GM21576 (cell line): ENCODE measurements around the gene ANKRD33.

Source experiments
- ATAC-seq: cut with Tn5 transposase; IDR thresholded peaks from one replicate; pipeline ENCODE4 v1.9.1; 2021; ENCODE audit warnings: mild to moderate bottlenecking, moderate library complexity; ENCODE audit not compliant: unreplicated experiment

The ANKRD33 gene

DNA sequence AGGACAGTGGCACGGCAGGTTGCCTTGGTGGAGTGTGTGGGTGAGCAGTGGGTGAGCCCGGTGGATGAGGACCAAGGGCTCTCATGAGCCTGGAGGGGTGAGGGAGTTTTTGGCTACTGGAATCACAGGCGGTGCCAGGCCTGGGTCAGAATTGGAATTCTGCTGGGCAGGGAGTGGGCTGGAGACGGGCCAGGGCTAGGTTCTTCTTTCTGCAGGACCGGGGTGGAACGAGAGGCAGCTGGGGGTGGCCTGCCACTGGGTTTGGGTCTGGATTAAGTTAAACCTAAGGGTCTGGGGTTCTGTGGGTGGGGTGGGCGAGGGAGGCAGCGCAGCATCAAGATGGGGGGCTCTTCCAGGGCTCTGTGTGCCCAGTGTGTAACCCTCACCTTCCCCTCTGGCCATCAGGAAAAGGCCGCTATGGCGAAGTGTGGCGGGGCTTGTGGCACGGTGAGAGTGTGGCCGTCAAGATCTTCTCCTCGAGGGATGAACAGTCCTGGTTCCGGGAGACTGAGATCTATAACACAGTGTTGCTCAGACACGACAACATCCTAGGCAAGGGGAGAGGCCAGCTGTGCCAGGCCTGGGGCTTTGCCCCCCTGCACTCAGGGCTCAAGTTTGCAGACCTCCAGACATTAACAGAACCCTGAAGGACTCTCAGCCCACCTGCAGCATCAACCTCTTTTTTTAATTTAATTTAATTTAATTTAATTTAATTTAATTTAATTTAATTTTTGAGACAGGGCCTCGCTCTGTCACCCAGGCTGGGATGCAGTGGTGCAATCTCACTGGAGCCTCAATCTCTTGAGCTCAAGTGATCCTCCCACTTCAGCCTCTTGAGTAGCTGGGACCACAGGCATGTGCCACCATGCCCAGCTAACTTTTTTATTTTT, 26.4 kb downstream of the ANKRD33 start:
- ATAC-seq = no peak

DNA sequence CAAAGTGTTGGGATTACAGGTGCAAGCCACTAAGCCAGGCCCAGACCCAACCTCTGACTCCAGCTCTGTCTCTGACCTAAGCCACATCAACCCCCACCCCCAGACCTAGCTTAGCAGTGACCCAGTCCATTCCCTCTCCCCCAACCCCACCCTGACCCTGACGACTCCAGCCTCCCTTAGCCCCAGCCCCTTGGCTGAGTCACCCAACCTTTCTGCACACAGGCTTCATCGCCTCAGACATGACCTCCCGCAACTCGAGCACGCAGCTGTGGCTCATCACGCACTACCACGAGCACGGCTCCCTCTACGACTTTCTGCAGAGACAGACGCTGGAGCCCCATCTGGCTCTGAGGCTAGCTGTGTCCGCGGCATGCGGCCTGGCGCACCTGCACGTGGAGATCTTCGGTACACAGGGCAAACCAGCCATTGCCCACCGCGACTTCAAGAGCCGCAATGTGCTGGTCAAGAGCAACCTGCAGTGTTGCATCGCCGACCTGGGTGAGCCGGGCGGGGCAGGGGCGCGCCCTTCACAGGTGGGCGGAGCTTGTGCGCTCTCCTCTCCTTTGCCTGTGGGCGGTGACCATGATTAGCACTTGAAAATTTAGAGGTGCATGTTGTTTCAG, 27.2 kb downstream of the ANKRD33 start:
- ATAC-seq = no peak

GRCh38 chr12:51915951-51916350, 28.0 kb downstream of the ANKRD33 start:
- no peak for ATAC-seq

- ATAC-seq = no peak
Observed at GRCh38 chr12:51917041-51917590, 29.2 kb downstream of the ANKRD33 start.

DNA sequence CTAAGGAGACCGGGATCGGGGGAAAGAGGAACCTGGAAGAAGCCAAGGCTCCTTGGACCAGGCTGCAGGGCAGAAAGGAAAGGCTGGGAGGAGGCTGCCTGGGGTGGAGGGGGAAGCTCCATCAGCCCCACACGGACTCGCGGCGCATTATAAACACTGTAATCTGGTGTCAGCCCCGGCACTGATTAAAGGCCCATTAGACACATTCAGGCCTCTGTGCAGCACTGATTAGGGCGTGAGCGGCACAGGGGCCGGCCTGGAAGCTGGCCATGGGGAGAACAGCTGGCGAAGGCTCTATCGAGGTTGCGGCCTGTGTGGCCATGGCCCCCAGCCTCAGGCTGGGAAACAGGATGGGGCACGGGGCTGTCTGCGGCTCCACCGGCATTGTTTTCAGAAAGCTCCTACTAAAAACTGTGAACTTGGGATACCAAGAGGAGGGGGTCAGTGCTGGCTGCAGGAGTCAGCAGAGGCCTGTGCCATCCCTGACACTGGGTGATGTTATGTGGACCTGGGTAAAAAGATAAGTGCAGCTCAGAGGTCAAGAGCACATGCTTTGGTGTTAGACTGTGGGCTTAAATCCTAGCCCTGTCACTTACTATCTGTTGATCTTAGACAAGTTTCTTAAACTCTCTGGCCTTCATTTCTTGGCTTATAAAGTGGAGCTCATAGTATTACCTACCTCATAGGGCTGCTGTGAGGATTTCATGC, 30.0 kb downstream of the ANKRD33 start:
- no peak for ATAC-seq

DNA sequence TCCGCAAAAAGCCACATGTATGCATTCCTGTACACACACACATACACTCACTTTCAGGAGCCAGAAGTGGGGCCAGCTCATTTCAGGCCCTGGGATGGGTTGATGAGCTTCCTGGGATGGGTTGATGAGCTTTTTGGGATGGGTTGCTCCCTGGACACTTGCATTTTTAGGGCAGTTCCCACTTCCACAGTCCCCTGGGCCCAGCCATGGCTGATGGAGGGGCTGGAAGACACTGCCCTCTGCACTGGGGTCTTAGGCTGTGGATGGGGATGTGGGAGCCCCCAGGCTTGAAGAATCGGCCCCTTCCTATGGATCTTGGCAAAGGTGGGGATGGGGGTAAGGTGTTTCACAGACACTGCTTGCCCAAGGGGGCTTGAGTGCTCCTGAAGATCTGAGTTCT, 32.1 kb downstream of the ANKRD33 start:
- no peak for ATAC-seq

- no peak for ATAC-seq
Observed at GRCh38 chr12:51921017-51921725, 33.3 kb downstream of the ANKRD33 start.

- ATAC-seq = no peak
Observed at GRCh38 chr12:51922146-51922545, 34.2 kb downstream of the ANKRD33 start.

DNA sequence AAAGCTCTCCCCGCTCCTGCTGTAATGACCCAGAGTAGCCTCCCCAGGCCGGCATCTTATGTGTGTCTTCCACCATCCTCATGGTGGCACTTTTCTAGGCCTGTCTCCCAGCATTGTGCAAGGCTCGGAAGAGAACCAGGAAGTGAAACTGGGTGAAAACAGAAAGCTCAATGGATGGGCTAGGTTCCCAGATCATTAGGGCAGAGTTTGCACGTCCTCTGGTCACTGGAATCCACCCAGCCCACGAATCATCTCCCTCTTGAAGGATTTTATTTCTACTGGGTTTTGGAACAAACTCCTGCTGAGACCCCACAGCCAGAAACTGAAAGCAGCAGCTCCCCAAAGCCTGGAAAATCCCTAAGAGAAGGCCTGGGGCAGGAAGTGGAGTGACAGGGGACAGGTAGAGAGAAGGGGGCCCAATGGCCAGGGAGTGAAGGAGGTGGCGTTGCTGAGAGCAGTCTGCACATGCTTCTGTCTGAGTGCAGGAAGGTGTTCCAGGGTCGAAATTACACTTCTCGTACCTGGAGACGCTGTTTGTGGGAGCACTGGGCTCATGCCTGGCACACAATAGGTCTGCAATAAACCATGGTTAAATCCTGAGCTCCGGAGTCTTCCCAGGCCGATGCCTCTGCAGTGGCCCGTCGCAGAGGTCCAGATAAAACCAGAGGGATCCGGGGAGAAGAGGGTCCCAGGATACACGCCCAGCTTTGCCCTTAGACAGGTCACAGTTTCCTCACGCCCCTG, 35.0 kb downstream of the ANKRD33 start:
- ATAC-seq = no peak

DNA sequence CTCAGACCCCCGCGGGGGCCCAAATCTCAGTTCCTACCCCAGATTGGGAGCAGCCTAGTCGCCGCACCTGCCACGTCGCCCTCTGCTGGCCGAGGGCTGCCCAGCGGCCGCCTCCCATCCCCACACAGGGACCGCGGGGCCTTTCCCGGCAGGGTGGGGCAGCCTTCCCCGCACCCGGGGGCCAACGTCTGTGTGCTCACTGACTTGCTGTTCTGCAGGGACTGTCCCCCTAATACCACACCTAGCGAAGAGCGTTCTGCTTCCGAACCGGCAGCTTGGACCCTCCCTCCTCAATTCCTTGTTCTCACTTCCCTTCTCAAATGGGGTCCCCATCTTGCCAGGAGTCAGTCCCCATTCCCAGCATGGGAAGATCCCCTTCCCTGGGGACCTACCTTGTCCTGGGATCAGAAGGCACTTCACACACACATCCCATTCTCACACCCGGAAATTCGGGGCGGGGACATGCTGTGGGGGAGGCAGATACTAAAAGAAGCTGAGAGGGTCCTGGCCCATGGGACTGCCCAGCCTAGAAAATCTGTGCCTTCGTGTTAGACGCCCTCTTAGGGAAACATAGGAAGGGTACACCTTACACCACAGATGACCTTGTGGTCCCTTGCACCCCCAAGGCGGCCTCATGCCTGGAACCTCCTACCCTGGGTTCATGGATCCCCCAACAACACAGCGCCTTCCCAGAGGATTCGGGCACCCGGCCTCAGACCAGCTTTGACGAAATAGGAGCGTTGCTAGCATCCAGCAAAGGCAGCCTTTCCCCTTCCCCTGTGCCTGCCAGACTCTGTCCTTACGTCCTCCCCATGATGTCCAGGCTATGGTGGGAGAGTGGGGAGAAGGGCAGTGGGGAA, 35.8 kb downstream of the ANKRD33 start:
- ATAC-seq = no peak

- ATAC-seq = no peak
Observed at GRCh38 chr12:51924551-51925319, 36.8 kb downstream of the ANKRD33 start.

- no peak for ATAC-seq
Observed at GRCh38 chr12:51925346-51926063, 37.6 kb downstream of the ANKRD33 start.

DNA sequence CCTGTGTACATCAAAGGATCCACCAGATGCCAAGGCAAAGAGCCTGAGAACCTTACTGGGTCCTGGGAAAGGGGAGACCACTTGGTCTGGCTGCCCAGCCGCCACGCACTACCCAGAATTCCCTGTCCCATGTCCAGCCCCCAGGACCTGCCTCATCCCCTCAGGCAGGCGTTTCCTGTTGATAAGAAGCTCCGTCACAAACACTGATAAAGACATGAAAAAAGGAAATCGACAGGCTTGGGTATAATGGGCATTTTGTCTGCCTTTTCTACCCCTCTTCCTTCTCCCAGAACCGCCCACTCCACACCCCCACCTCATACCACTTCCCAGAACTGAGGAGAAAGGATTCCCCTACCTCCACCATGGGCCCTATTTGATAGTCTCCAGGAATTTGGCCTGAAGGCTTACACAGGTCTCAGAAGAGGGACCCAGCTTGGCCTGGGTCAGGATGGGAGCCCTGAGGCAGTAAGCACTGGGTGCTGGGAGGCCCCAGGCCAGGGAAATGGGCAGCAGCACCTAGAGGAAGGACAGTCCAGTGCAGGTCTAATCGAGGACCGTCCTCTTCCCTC, 38.2 kb downstream of the ANKRD33 start:
- ATAC-seq = no peak

- no peak for ATAC-seq
Observed at GRCh38 chr12:51926718-51927117, 38.8 kb downstream of the ANKRD33 start.

- ATAC-seq = no peak
Observed at GRCh38 chr12:51932218-51933076, 44.5 kb downstream of the ANKRD33 start.

DNA sequence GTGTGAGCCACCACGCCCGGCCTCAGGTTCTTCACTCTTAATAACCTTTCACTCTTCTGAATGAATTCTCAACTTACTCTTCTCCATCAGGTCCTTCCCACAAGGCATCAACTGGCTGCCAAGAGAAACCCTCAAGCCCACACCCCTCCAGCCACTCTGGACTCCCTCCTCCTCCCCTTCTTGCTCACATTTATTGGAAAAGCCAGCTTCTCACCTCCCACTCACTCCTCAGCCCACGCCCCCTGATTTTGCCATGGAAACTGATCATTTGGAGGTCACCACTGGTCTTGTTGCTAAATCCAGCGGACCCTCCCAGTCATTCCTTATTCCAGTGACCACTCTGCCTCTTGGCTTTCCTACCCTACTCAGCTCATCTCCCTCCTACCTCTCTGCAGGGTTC, 46.2 kb downstream of the ANKRD33 start:
- no peak for ATAC-seq

DNA sequence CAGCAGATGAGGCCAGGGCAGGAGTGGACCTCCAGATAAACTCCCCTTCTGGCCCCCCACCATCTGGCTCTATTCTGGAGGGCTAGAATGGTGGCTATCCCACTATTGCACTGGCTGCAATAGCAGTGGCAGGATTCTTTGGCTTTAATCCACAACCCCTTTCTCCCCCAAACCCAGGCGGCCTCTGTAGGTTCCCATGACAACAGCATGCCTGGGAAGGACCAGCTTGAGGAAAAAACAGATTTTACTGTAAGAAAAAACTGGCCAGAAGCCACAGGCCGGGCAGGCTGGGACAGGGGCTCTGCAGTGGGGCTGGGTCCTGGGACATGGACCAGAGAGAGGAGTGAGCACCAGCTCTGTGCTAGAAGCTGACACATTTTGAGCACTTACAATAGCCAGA, 50.0 kb downstream of the ANKRD33 start:
- ATAC-seq = no peak
